Breast epithelium (tissue), 3 donors: ENCODE results near the gene CCL13.

ENCODE experiments used
- CTCF ChIP-seq, 3 donors: fragments of 450-650 bp; IDR thresholded peaks; one replicate each; pipeline ENCODE4 v1.5.1; 2016 to 2017; ENCODE audit warnings: antibody characterized with exemption in 3 of 3, mild to moderate bottlenecking in 3 of 3, moderate library complexity in 3 of 3
- POLR2A ChIP-seq: fragments of 450-650 bp; IDR thresholded peaks from one replicate; pipeline ENCODE4 v1.6.1; 2016; ENCODE audit warnings: antibody characterized with exemption, mild to moderate bottlenecking, moderate library complexity
- POLR2AphosphoS5 ChIP-seq, 3 donors: sonication (generic); formaldehyde crosslinking; IDR thresholded peaks; one replicate each; pipeline ENCODE4 v1.6.1; 2017; ENCODE audit warnings: antibody characterized with exemption in 3 of 3

GRCh38 chr17:34308371-34308770 lies 47.9 kb upstream of the CCL13 start:
- TF ChIP-seq POLR2A (no peak), CTCF (IDR thresholded peaks at IDR 0.05) (no peak), POLR2AphosphoS5 (IDR thresholded peaks at IDR 0.05) (no peak)
